ENCODE data around the gene LDLRAD4.

The LDLRAD4 gene

GRCh38 chr18:13505780-13506345 is 287.3 kb downstream of the LDLRAD4 start:
- no peak for DNase-seq (ENCODE audit: low read depth in 3 of 3)

GRCh38 chr18:13510594-13510993 is 292.0 kb downstream of the LDLRAD4 start:
- DNase-seq (ENCODE audit: low read depth in 3 of 3): no peak

GRCh38 chr18:13511961-13512577 is 293.5 kb downstream of the LDLRAD4 start:
- no peak for DNase-seq (ENCODE audit: low read depth in 3 of 3)

- DNase-seq (ENCODE audit: low read depth in 3 of 3): no peak
Measured at GRCh38 chr18:13513021-13513420, 294.5 kb downstream of the LDLRAD4 start.

GRCh38 chr18:13513481-13513880 is 294.9 kb downstream of the LDLRAD4 start:
- no peak for DNase-seq (ENCODE audit: low read depth in 3 of 3)

GRCh38 chr18:13514558-13514957 is 296.0 kb downstream of the LDLRAD4 start:
- no peak for DNase-seq (ENCODE audit: low read depth in 3 of 3)

- DNase-seq (ENCODE audit: low read depth in 3 of 3): no peak
Measured at GRCh38 chr18:13516855-13517254, 298.3 kb downstream of the LDLRAD4 start.

GRCh38 chr18:13517369-13517768 is 298.8 kb downstream of the LDLRAD4 start:
- DNase-seq (ENCODE audit: low read depth in 3 of 3): no peak

- no peak for DNase-seq (ENCODE audit: low read depth in 3 of 3)
Measured at GRCh38 chr18:13518382-13518781, 299.8 kb downstream of the LDLRAD4 start.

- no peak for DNase-seq (ENCODE audit: low read depth in 3 of 3)
Measured at GRCh38 chr18:13520306-13520705, 301.7 kb downstream of the LDLRAD4 start.

- no peak for DNase-seq (ENCODE audit: low read depth in 3 of 3)
Measured at GRCh38 chr18:13520741-13521140, 302.2 kb downstream of the LDLRAD4 start.

- DNase-seq (ENCODE audit: low read depth in 3 of 3): no peak
Measured at GRCh38 chr18:13521418-13521817, 302.9 kb downstream of the LDLRAD4 start.

- no peak for DNase-seq (ENCODE audit: low read depth in 3 of 3)
Measured at GRCh38 chr18:13522256-13522655, 303.7 kb downstream of the LDLRAD4 start.

GRCh38 chr18:13522861-13523660 is 304.5 kb downstream of the LDLRAD4 start:
- no peak for DNase-seq (ENCODE audit: low read depth in 3 of 3)

GRCh38 chr18:13524054-13524453 is 305.5 kb downstream of the LDLRAD4 start:
- no peak for DNase-seq (ENCODE audit: low read depth in 3 of 3)

GRCh38 chr18:13524811-13525210 is 306.3 kb downstream of the LDLRAD4 start:
- no peak for DNase-seq (ENCODE audit: low read depth in 3 of 3)

- no peak for DNase-seq (ENCODE audit: low read depth in 3 of 3)
Measured at GRCh38 chr18:13525381-13526029, 306.9 kb downstream of the LDLRAD4 start.

GRCh38 chr18:13526519-13526918 is 308.0 kb downstream of the LDLRAD4 start:
- DNase-seq (ENCODE audit: low read depth in 3 of 3): no peak

- DNase-seq (ENCODE audit: low read depth in 3 of 3): no peak
Measured at GRCh38 chr18:13527256-13527655, 308.7 kb downstream of the LDLRAD4 start.

- DNase-seq (ENCODE audit: low read depth in 3 of 3): no peak
Measured at GRCh38 chr18:13527730-13528129, 309.2 kb downstream of the LDLRAD4 start.

GRCh38 chr18:13528739-13529392 is 310.3 kb downstream of the LDLRAD4 start:
- no peak for DNase-seq (ENCODE audit: low read depth in 3 of 3)
